Measurements from ENCODE around the gene EMC7. TPM values are rescaled to one million over a fixed set of nuclear protein-coding genes. Genes with fewer than 3 reads are reported as not detected.
A peak's percentile ranks its signal among the peaks of the same experiment; 100 is the strongest.

EMC7 gene
- total and polyA plus RNA-seq, 9 of the 15 experiments (the other 6 are each of a cell fraction or from before 2014, with no cell fraction given), result 25.8 to 92.8 (median 49.7) TPM

GRCh38 chr15:34101366-34102174, at the start of gene EMC7, which contains the start of gene PGBD4 (continued):
- TF ChIP-seq CAMTA2 (CRISPR knock-in tag; conservative IDR thresholded peaks at IDR 0.05), result no peak
- peak; percentile 41; the same call in 1 of the 2 replicates for TF ChIP-seq STAT6 (CRISPR knock-in tag; IDR thresholded peaks at IDR 0.05)
- TF ChIP-seq NR2F6 (CRISPR knock-in tag; IDR thresholded peaks at IDR 0.05), result no peak
- peak; percentile 59 for TF ChIP-seq CCNT2 (IDR thresholded peaks at IDR 0.05; ENCODE audit: borderline replicate concordance, extremely low read depth, insufficient read length, low read depth, low read length)
- no peak for TF ChIP-seq SMAD2 (IDR thresholded peaks at IDR 0.05; ENCODE audit: low read depth, low read length)
- peak; percentile 92 for TF ChIP-seq POLR2B (IDR thresholded peaks at IDR 0.05; ENCODE audit: low read depth, partially characterized antibody)
- no peak for TF ChIP-seq USF2 (CRISPR knock-in tag; IDR thresholded peaks at IDR 0.05)
- TF ChIP-seq BRF1 (IDR thresholded peaks at IDR 0.05; ENCODE audit: borderline replicate concordance, extremely low read depth, insufficient read length), result no peak
- no peak for TF ChIP-seq SMARCA5 (IDR thresholded peaks at IDR 0.05)
- TF ChIP-seq ATF7 (IDR thresholded peaks at IDR 0.05), result peak; percentile 90
- TF ChIP-seq HNRNPLL (IDR thresholded peaks at IDR 0.05; ENCODE audit: low read depth, low read length, poor library complexity, severe bottlenecking), result peak; percentile 76
- TF ChIP-seq RBBP5 (IDR thresholded peaks at IDR 0.05; ENCODE audit: borderline replicate concordance, insufficient read depth, low read length, poor library complexity, severe bottlenecking), result peak; percentile 91
- peak; percentile 85 for TF ChIP-seq TAF9B (IDR thresholded peaks at IDR 0.05; ENCODE audit: partially characterized antibody)
- no peak for TF ChIP-seq COPS2 (conservative IDR thresholded peaks at IDR 0.05)
- TF ChIP-seq SMAD3 (CRISPR knock-in tag; conservative IDR thresholded peaks at IDR 0.05), result no peak
- TF ChIP-seq ZNF121 (CRISPR knock-in tag; conservative IDR thresholded peaks at IDR 0.05), result no peak
- no peak for TF ChIP-seq HINFP (tag; conservative IDR thresholded peaks at IDR 0.05; ENCODE audit: low read depth)
- no peak for TF ChIP-seq DLX4 (CRISPR knock-in tag; IDR thresholded peaks at IDR 0.05)
- peak; percentile 98 for TF ChIP-seq ZBTB12 (CRISPR knock-in tag; IDR thresholded peaks at IDR 0.05)
- peak; percentile 84 for TF ChIP-seq ELF4 (CRISPR knock-in tag; IDR thresholded peaks at IDR 0.05)

All from K562 (cell line).